IPS DF 6.9 (cell line): Measurements from ENCODE around the gene CPNE8.

ENCODE experiments used
- DNase-seq: peaks from one replicate; pipeline ENCODE4 v3.0.0-alpha.2; 2013; ENCODE audit warnings: low read depth, low spot score
- H3K27ac ChIP-seq: one replicate; pipeline ENCODE4 v1.5.1; 2013; ENCODE audit warnings: low read length, control low read depth
- H3K27me3 ChIP-seq: 2 replicates; pipeline ENCODE4 v1.6.1; 2013; ENCODE audit warnings: mild to moderate bottlenecking, low read length; ENCODE audit not compliant: control insufficient read depth, insufficient read depth
- H3K36me3 ChIP-seq: 2 replicates; pipeline ENCODE4 v1.6.1; 2013; ENCODE audit warnings: low read length; ENCODE audit not compliant: control insufficient read depth, insufficient read depth
- H3K4me1 ChIP-seq: 2 replicates; pipeline ENCODE4 v1.6.1; 2013; ENCODE audit warnings: low read length; ENCODE audit not compliant: control insufficient read depth, insufficient read depth
- H3K4me3 ChIP-seq: 2 replicates; pipeline ENCODE4 v1.5.1; 2013; ENCODE audit warnings: mild to moderate bottlenecking, low read length
- H3K9me3 ChIP-seq: 2 replicates; pipeline ENCODE4 v1.6.1; 2013; ENCODE audit warnings: low read length, inconsistent platforms; ENCODE audit not compliant: control insufficient read depth, insufficient read depth
- WGBS: extraction: QIAGEN DNeasy Blood & Tissue Kit; methylation state at CpG from one replicate; pipeline ENCODE4 v1.1.7; 2013; ENCODE audit warnings: mixed read lengths, missing lambda C conversion rate; ENCODE audit not compliant: insufficient read length, insufficient coverage; 5-methylcytosine and 5-hydroxymethylcytosine counted together

Gene CPNE8

DNA sequence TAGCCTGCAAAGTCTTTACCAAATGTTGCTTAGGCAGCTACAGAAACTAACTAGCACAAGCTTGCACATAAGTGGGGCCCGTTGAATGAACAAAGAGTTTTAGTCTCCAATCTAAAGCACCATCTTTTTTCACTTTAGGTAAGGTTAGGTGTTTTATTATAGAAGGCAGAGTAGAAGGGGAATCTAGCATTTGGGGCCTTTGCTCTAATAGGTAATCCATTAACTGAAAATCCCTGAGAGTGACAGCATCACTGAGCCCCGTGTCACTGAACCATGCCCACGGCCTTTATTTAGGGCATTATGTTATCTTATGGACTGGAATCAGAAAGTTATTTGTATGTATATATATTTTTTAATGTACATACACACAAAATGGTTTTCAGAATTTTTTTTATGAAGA lies 25.1 kb downstream of the CPNE8 start:
- DNase-seq, result no peak
- no peak overlapping the region for H3K27ac ChIP-seq
- no peaks in the 10 kb centered on the region for H3K4me1 ChIP-seq
- WGBS, result no CpG with 5 or more reads among the region's 3 CpGs
- H3K36me3 ChIP-seq, result no peaks in the 10 kb centered on the region
- H3K9me3 ChIP-seq, result no peaks in the 10 kb centered on the region
- no peak overlapping the region for H3K4me3 ChIP-seq
- H3K27me3 ChIP-seq, result no peaks in the 10 kb centered on the region

DNA sequence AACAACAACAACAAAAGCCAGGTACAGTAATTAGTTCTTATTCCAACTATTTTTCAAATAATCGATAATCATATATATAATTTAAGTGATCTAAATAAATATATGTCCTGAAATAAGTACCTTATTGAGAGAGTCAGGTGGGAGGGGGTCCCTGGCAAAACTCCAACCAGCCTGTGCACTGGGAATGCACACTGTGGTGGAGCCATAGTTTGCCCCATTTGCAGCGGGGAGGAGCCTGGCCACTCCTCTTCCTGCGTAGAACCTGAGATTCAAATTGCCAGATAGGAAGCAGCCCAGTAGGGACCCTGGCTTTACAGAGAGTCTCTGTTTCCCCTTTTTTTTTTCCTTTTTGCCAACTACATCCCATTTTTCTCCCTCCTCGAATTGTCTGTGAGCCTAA lies 26.4 kb downstream of the CPNE8 start:
- Histone ChIP-seq H3K36me3 (no peaks in the 10 kb centered on the region), H3K27ac (no peak overlapping the region), H3K27me3 (no peaks in the 10 kb centered on the region), H3K4me3 (no peak overlapping the region), H3K9me3 (no peaks in the 10 kb centered on the region), H3K4me1 (no peaks in the 10 kb centered on the region)
- no peak for DNase-seq
- WGBS, result no CpG with 5 or more reads among the region's 4 CpGs

DNA sequence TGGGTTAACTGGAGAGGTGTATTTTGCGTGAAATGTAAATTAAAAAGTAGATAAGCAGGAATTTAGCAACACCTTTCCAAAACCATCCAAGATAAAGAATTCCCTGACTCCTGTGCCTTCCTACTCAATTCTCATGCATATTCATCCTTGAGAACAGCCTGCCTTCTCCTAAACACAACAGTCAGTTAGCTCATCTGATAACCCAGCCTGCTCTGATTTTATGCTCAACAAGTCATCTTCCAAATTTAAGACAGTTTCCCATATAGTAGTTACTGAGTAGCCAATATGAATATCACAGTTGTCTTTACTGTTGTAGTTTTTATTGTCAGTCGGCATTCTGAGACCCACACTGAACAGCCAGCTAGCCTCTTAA lies 27.1 kb downstream of the CPNE8 start:
- Histone ChIP-seq H3K27ac (no peak overlapping the region), H3K9me3 (no peaks in the 10 kb centered on the region), H3K4me3 (no peak overlapping the region), H3K36me3 (no peaks in the 10 kb centered on the region), H3K27me3 (no peaks in the 10 kb centered on the region), H3K4me1 (no peaks in the 10 kb centered on the region)
- no CpG with 5 or more reads among the region's 2 CpGs for WGBS
- DNase-seq, result no peak

DNA sequence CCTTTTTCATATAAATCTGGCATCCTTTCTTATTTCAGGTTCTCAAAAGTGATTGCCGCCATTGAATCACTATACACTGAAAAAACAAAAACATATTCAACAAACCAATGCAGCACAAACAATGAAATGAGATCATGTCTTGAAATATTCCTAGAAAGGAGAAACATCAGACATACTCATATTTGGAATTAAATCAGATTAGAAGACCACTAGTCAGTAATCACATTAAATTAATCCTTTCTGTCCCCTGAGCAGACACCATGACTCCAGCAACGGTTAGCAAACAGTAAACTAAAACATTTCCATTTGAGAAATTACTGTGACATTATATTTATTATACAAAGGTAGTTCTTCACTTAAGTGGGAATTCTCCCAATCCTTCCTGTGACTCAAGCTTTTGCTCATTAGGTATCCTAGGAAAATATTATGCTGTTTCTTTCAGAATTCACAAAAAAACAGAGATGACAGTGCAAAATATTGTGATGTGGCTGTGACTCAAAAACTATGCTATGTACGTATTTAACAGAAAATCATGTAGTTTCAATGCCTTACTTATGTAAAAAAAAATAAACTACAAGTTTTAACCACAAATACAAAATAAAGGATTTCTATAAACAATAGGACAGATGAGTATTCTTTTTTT lies 29.7 kb downstream of the CPNE8 start:
- WGBS, result no CpG with 5 or more reads among the region's 3 CpGs
- H3K36me3 ChIP-seq, result no peaks in the 10 kb centered on the region
- H3K27me3 ChIP-seq, result no peaks in the 10 kb centered on the region
- no peaks in the 10 kb centered on the region for H3K9me3 ChIP-seq
- no peaks in the 10 kb centered on the region for H3K4me1 ChIP-seq
- H3K27ac ChIP-seq, result no peak overlapping the region
- no peak for DNase-seq
- no peak overlapping the region for H3K4me3 ChIP-seq

DNA sequence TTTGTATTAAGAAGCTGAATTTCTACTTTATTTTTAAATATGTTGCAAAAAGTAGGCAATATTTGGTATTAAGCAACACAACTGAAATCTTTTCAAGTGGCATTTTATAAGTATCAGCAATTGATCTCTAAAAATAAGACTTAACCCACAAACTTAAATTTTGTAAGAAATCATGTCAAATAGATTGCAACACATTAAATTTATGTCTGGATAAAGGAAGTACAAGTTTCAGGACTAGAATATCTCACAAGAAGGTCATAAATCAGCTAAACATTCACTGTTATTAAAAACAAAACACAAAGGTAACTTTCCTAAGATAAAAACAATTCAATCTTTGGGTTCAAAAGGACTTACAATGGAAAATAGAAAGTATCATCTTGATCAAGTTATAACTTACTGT lies 32.8 kb downstream of the CPNE8 start:
- Histone ChIP-seq H3K9me3 (no peaks in the 10 kb centered on the region), H3K36me3 (no peaks in the 10 kb centered on the region), H3K27ac (no peak overlapping the region), H3K4me3 (no peak overlapping the region), H3K27me3 (no peaks in the 10 kb centered on the region), H3K4me1 (no peaks in the 10 kb centered on the region)
- no peak for DNase-seq

GRCh38 chr12:38872156-38872555 lies 33.2 kb downstream of the CPNE8 start:
- Histone ChIP-seq H3K27ac (no peak overlapping the region), H3K4me1 (no peaks in the 10 kb centered on the region), H3K27me3 (no peaks in the 10 kb centered on the region), H3K4me3 (no peak overlapping the region), H3K36me3 (no peaks in the 10 kb centered on the region), H3K9me3 (no peaks in the 10 kb centered on the region)
- no peak for DNase-seq
- no CpG with 5 or more reads among the region's 2 CpGs for WGBS

DNA sequence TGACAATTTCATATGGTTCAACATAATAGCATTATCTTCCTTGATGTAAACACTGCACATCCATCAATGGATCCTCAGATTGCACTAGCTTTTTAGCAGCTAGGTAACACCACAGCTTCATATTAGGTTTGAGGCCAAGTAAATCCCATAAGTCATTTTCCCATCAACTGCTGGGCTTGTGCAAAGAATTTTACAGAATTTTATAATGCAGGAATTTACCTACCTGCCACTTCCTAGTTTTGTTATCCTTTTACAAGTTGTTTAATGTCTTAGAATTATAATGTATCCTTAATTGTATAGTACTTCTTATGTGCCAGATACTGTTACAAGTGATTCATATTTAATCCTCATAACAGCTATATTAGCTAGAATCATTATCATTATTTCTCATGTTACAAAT lies 36.4 kb downstream of the CPNE8 start:
- no peaks in the 10 kb centered on the region for H3K27me3 ChIP-seq
- no peaks in the 10 kb centered on the region for H3K9me3 ChIP-seq
- no peaks in the 10 kb centered on the region for H3K36me3 ChIP-seq
- no peak overlapping the region for H3K27ac ChIP-seq
- no peaks in the 10 kb centered on the region for H3K4me1 ChIP-seq
- H3K4me3 ChIP-seq, result no peak overlapping the region
- no peak for DNase-seq

DNA sequence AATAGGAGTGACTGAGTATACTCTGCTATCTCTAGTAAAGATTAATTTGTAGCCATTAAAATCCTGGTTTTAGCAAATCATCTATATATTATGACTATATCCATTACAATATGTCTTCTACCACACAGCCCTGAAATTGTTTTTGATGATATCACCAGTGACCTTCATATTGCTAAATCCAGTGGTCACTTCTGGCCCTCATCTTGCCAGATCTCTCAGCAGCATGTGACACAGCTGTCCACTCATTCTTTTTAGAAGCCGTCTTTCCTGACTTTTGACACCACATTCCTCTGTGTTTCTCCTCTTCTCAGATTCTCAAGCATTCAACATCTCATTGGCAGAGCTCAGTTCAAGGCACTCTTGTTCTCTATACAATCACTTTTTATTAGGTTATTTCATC lies 54.9 kb downstream of the CPNE8 start:
- no peaks in the 10 kb centered on the region for H3K36me3 ChIP-seq
- H3K4me3 ChIP-seq, result no peak overlapping the region
- no peaks in the 10 kb centered on the region for H3K27me3 ChIP-seq
- DNase-seq, result no peak
- no peak overlapping the region for H3K27ac ChIP-seq
- H3K4me1 ChIP-seq, result no peaks in the 10 kb centered on the region
- H3K9me3 ChIP-seq, result no peaks in the 10 kb centered on the region
- no CpG with 5 or more reads among the region's 1 CpG for WGBS

- Histone ChIP-seq H3K27ac (no peak overlapping the region), H3K36me3 (no peaks in the 10 kb centered on the region), H3K4me1 (no peaks in the 10 kb centered on the region), H3K4me3 (no peak overlapping the region), H3K27me3 (no peaks in the 10 kb centered on the region), H3K9me3 (no peaks in the 10 kb centered on the region)
- WGBS, result no CpG with 5 or more reads among the region's 2 CpGs
- no peak for DNase-seq
Measured at GRCh38 chr12:38847247-38847646, 58.1 kb downstream of the CPNE8 start.

GRCh38 chr12:38844267-38844666 lies 61.1 kb downstream of the CPNE8 start:
- no peak for DNase-seq
- H3K27ac ChIP-seq, result no peak overlapping the region
- H3K4me1 ChIP-seq, result no peaks in the 10 kb centered on the region
- H3K27me3 ChIP-seq, result no peaks in the 10 kb centered on the region
- H3K4me3 ChIP-seq, result no peak overlapping the region
- H3K9me3 ChIP-seq, result no peaks in the 10 kb centered on the region
- H3K36me3 ChIP-seq, result no peaks in the 10 kb centered on the region
- no CpG with 5 or more reads among the region's 4 CpGs for WGBS

DNA sequence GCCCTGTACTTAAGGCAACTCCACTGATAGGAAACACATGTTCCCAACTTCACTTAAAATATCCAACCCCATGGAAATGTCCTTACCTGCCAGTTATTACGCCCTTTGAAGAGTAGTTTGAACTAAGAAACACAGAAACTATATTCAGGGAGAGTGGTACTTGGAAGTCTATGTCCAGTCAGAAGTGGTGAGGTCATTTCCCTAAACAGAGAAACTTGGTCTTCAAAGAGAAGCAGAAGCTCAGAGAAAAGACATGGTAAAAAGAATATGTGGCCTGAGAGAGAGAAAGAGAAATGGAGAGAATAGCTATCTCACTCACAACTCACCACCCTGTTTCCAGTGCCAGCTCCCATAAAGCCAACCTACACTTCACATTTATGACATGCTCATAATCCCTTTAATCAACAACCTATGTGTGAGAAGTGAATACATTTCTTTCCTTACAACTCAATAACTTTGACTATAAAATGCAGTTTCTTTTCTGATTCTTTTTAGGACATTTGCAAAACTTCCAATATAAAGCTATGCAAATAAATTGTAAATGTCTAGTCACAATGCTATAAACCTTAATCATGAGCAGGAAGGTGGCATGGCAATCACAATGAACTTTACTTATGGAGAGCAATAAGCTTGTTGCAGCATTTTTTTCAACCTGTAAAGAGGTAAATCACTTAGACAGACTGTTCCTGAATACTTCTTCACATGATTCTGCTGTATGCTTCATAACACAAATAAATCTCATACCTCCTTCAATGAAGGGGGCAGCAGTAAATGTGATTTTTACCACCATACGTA lies 67.1 kb downstream of the CPNE8 start:
- no CpG with 5 or more reads among the region's 2 CpGs for WGBS
- H3K4me3 ChIP-seq, result no peak overlapping the region
- DNase-seq, result no peak
- no peaks in the 10 kb centered on the region for H3K27me3 ChIP-seq
- no peaks in the 10 kb centered on the region for H3K4me1 ChIP-seq
- H3K9me3 ChIP-seq, result no peaks in the 10 kb centered on the region
- H3K27ac ChIP-seq, result no peak overlapping the region
- H3K36me3 ChIP-seq, result no peaks in the 10 kb centered on the region
